Loucy (cell line): ENCODE data around the gene DBF4B.

Experiments
- H2AFZ ChIP-seq: fragments of 200-600 bp; sonication (generic); 2 replicates; pipeline ENCODE4 v1.6.0; 2016; ENCODE audit warnings: antibody characterized with exemption, mild to moderate bottlenecking, low read length, moderate library complexity
- H3F3A ChIP-seq: fragments of 200-600 bp; 2 replicates; pipeline ENCODE4 v1.6.0; 2016; ENCODE audit warnings: antibody characterized with exemption, low read depth, mild to moderate bottlenecking
- H3K27me3 ChIP-seq: fragments of 200-600 bp; sonication (generic); 2 replicates; pipeline ENCODE4 v1.6.1; 2014; ENCODE audit warnings: low read length, mild to moderate bottlenecking; ENCODE audit not compliant: insufficient read depth, poor library complexity, severe bottlenecking
- H3K36me3 ChIP-seq: fragments of 200-600 bp; sonication (generic); 2 replicates; pipeline ENCODE4 v1.6.1; 2016; ENCODE audit warnings: low read length; ENCODE audit not compliant: insufficient read depth
- H3K4me1 ChIP-seq: fragments of 200-600 bp; sonication (generic); 2 replicates; pipeline ENCODE4 v1.5.1; 2014; ENCODE audit warnings: low read length, mild to moderate bottlenecking; ENCODE audit not compliant: insufficient read depth, poor library complexity, severe bottlenecking
- H3K4me2 ChIP-seq: fragments of 200-600 bp; sonication (generic); 2 replicates; pipeline ENCODE4 v1.6.0; 2014; ENCODE audit warnings: antibody characterized with exemption, low read length, low read depth, mild to moderate bottlenecking; ENCODE audit not compliant: poor library complexity, severe bottlenecking
- H3K4me3 ChIP-seq: fragments of 200-600 bp; sonication (generic); 2 replicates; pipeline ENCODE4 v1.5.1; 2014; ENCODE audit warnings: low read length, mild to moderate bottlenecking, mixed read lengths; ENCODE audit not compliant: poor library complexity, severe bottlenecking
- H3K79me2 ChIP-seq: fragments of 200-600 bp; sonication (generic); 2 replicates; pipeline ENCODE4 v1.6.1; 2014; ENCODE audit warnings: low read length; ENCODE audit not compliant: insufficient read depth
- H3K9ac ChIP-seq: fragments of 200-600 bp; sonication (generic); 2 replicates; pipeline ENCODE4 v1.6.0; 2014; ENCODE audit warnings: mild to moderate bottlenecking, low read depth, low read length, moderate library complexity; ENCODE audit not compliant: poor library complexity, severe bottlenecking
- H3K9me2 ChIP-seq: fragments of 200-600 bp; sonication (generic); replicated peaks from 2 replicates; pipeline ENCODE4 v1.6.1; 2016; ENCODE audit warnings: low read depth, low read length, mixed read lengths
- H3K9me3 ChIP-seq: fragments of 200-600 bp; sonication (generic); 2 replicates; pipeline ENCODE4 v1.6.1; 2014; ENCODE audit warnings: mild to moderate bottlenecking, antibody characterized with exemption, low read length, low read depth; ENCODE audit not compliant: insufficient read depth
- H4K20me1 ChIP-seq: fragments of 200-600 bp; sonication (generic); 2 replicates; pipeline ENCODE4 v1.6.0; 2014; ENCODE audit warnings: antibody characterized with exemption, low read length, mild to moderate bottlenecking; ENCODE audit not compliant: insufficient read depth, poor library complexity, severe bottlenecking
- EZH2phosphoT487 ChIP-seq: fragments of 200-600 bp; IDR thresholded peaks from 2 replicates; pipeline ENCODE4 v1.6.1; 2018; ENCODE audit warnings: antibody characterized with exemption, mild to moderate bottlenecking, moderate library complexity, borderline replicate concordance
- TF ChIP-seq, protein P1 (sequence below): fragments of 200-600 bp; sonication (generic); conservative IDR thresholded peaks from 2 replicates; pipeline ENCODE4 v1.5.1; 2014; ENCODE audit warnings: mild to moderate bottlenecking, antibody characterized with exemption, low read length

Gene DBF4B

DNA sequence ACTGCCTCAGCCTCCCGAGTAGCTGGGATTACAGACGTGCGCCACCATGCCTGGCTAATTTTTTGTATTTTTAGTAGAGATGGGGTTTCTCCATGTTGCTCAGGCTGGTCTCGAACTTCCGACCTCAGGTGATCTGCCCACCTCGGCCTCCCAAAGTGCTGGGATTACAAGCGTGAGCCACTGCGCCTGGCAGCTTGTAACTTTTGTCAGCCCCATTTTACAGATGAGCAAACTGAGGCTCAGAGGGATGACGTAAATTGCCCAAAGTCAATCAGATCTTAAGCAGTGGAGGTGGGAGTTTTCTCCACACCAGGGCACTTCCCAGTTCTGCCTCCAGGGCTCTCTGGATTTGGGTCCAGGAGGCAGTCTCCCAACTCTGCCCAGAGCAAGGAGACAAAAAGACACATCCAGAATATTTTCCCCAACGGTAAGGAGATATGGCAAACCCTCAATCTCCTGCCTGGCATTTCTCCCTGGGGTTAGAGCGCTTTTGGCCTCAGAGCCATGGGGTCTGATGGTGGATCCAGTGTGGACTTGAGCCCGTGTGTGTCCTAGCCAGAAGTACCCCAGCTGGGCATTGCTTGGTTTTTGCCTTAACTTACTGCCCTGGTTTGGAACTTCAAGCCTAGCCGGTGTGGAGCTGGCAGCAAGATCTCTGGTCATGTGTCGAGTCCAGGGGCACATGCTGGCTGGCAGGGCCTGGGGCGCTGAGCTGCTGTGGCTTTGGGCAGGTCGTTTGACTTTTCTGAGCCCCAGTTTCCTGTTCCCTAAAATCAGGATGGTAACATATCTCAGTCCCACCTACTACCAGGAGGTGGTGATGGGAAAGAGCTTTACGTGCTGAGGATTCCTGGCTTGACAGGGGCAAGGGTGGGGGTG is 53.7 kb downstream of the DBF4B start:
- H2AFZ ChIP-seq, result no peak overlapping the region
- H3K4me3 ChIP-seq, result no peak overlapping the region
- TF ChIP-seq EZH2phosphoT487, result no peak
- TF ChIP-seq, protein P1, sequence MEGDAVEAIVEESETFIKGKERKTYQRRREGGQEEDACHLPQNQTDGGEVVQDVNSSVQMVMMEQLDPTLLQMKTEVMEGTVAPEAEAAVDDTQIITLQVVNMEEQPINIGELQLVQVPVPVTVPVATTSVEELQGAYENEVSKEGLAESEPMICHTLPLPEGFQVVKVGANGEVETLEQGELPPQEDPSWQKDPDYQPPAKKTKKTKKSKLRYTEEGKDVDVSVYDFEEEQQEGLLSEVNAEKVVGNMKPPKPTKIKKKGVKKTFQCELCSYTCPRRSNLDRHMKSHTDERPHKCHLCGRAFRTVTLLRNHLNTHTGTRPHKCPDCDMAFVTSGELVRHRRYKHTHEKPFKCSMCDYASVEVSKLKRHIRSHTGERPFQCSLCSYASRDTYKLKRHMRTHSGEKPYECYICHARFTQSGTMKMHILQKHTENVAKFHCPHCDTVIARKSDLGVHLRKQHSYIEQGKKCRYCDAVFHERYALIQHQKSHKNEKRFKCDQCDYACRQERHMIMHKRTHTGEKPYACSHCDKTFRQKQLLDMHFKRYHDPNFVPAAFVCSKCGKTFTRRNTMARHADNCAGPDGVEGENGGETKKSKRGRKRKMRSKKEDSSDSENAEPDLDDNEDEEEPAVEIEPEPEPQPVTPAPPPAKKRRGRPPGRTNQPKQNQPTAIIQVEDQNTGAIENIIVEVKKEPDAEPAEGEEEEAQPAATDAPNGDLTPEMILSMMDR, result no peak
- peaks cover 9% of the 10 kb centered on the region for H3K4me1 ChIP-seq
- no peaks in the 10 kb centered on the region for H3K36me3 ChIP-seq
- H4K20me1 ChIP-seq, result no peaks in the 10 kb centered on the region
- no peaks in the 10 kb centered on the region for H3K79me2 ChIP-seq
- no peaks in the 10 kb centered on the region for H3F3A ChIP-seq
- no peaks in the 10 kb centered on the region for H3K27me3 ChIP-seq
- no peaks in the 10 kb centered on the region for H3K9me2 ChIP-seq
- H3K4me2 ChIP-seq, result no peak overlapping the region
- H3K9me3 ChIP-seq, result no peaks in the 10 kb centered on the region
- H3K9ac ChIP-seq, result no peak overlapping the region

DNA sequence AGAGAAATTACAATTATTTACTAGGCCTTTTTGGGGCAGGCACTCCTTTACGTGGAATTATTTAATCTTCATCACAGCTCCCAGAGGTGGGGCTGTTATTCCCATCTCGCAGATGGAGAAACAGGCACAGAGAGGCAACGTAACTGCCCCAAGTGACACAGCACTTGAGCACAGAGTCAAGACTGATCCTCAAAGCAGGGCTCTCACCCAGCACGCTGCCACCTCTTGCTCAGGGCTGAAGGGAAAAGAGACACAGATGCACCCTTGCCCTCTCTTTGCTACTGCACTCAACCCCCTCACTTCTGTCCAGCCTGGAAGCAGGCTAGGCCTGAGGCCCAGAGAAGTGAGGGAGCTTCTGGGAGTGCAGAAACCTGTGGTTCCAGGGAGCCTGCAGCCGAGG is 54.7 kb downstream of the DBF4B start:
- H3K9ac ChIP-seq, result no peak overlapping the region
- H3K36me3 ChIP-seq, result no peaks in the 10 kb centered on the region
- H3K4me3 ChIP-seq, result no peak overlapping the region
- no peaks in the 10 kb centered on the region for H3K9me3 ChIP-seq
- H4K20me1 ChIP-seq, result no peaks in the 10 kb centered on the region
- H2AFZ ChIP-seq, result no peak overlapping the region
- TF ChIP-seq, protein P1, result no peak
- no peak for TF ChIP-seq EZH2phosphoT487
- no peak overlapping the region for H3K4me2 ChIP-seq
- H3F3A ChIP-seq, result no peaks in the 10 kb centered on the region
- H3K9me2 ChIP-seq, result no peaks in the 10 kb centered on the region
- H3K4me1 ChIP-seq, result peaks cover 19% of the 10 kb centered on the region
- H3K27me3 ChIP-seq, result no peaks in the 10 kb centered on the region
- no peaks in the 10 kb centered on the region for H3K79me2 ChIP-seq

DNA sequence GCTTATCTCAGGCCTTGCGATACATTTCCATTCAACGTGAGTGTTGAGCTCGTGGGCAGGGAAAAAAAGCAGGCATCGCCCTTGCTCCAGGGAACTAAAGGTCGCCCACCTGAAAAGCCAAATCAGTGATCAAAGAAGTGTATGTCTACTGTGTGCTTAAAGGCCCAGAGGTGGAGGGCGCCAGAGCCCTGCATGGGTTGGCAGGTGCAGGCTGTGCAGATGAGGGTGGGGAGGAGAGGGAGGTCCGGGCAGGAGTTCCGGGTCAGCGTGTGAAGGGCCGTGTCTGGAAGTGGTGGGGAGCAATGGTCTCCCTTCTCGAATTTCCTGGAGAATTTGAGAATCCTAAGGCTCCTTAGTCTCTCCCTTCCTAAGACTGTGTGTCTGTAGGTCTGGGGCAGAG is 57.5 kb downstream of the DBF4B start:
- Histone ChIP-seq H3K27me3 (no peaks in the 10 kb centered on the region), H4K20me1 (no peaks in the 10 kb centered on the region), H3K4me2 (no peak overlapping the region), H3K4me3 (no peak overlapping the region), H3K36me3 (no peaks in the 10 kb centered on the region), H3K9ac (no peak overlapping the region), H3K9me2 (no peaks in the 10 kb centered on the region), H3F3A (no peaks in the 10 kb centered on the region), H3K79me2 (no peaks in the 10 kb centered on the region), H2AFZ (no peak overlapping the region), H3K4me1 (peaks cover 31% of the 10 kb centered on the region), H3K9me3 (no peaks in the 10 kb centered on the region)
- TF ChIP-seq EZH2phosphoT487, result no peak
- TF ChIP-seq, protein P1, result no peak
